ENCODE data around the gene AFTPH. TPM values are rescaled to one million over a fixed set of nuclear protein-coding genes. Genes with fewer than 3 reads are reported as not detected.
A peak's percentile ranks its signal among the peaks of the same experiment; 100 is the strongest.

Gene AFTPH
- total and polyA plus RNA-seq, 12 donors, result 7.9 to 22.3 (median 11.0) TPM

GRCh38 chr2:64637000-64637635, 113.0 kb downstream of the AFTPH start:
- no peak for TF ChIP-seq CTCF (IDR thresholded peaks at IDR 0.05)
- no peak overlapping the region for H3K4me3 ChIP-seq
- no peak for ATAC-seq
- no peak for DNase-seq
- intact Hi-C loops (cut with DNase I), result loop anchor here in 1 of 10 donors (10.0 kb wide), 1 partner anchor 112 kb away; the partner anchor contains the start of gene AFTPH
- H3K4me1 ChIP-seq, result peaks cover 0 to 68% (median 35%) of the 10 kb centered on the region in 9 donors
- no peaks in the 10 kb centered on the region for H3K27me3 ChIP-seq
- H3K27ac ChIP-seq, result peak overlapping the region in 1 of 10 donors; percentile 33
- no peaks in the 10 kb centered on the region for H3K9me3 ChIP-seq
- WGBS, 2 donors, result 67 to 69% methylated on average over 9 of the region's 9 CpGs
- H3K36me3 ChIP-seq, result peaks cover 0 to 45% (median 22%) of the 10 kb centered on the region in 9 donors

GRCh38 chr2:64637931-64638330, 113.8 kb downstream of the AFTPH start:
- TF ChIP-seq CTCF (IDR thresholded peaks at IDR 0.05), result no peak
- Histone ChIP-seq H3K27ac (peak overlapping the region in 1 of 10 donors; percentile 5), H3K27me3 (no peaks in the 10 kb centered on the region), H3K4me1 (peaks cover 0 to 76% (median 43%) of the 10 kb centered on the region in 9 donors), H3K9me3 (no peaks in the 10 kb centered on the region), H3K36me3 (peaks cover 0 to 37% (median 22%) of the 10 kb centered on the region in 9 donors), H3K4me3 (no peak overlapping the region)
- DNase-seq (no peak), ATAC-seq (peak in 1 of 8 donors; percentile 59)
- 89 to 92% methylated on average over 5 of the region's 5 CpGs for WGBS, 2 donors
- intact Hi-C loops (cut with DNase I), result loop anchor here in 1 of 10 donors (10.0 kb wide), 1 partner anchor 113 kb away; the partner anchor contains the start of gene AFTPH

GRCh38 chr2:64638502-64639120, 114.5 kb downstream of the AFTPH start:
- 85 to 86% methylated on average over 4 of the region's 4 CpGs for WGBS, 2 donors
- intact Hi-C loops (cut with DNase I), result loop anchor here in 1 of 10 donors (10.0 kb wide), 1 partner anchor 114 kb away; the partner anchor contains the start of gene AFTPH
- no peak overlapping the region for H3K27ac ChIP-seq
- no peak for DNase-seq
- H3K4me1 ChIP-seq, result peaks cover 0 to 77% (median 50%) of the 10 kb centered on the region in 9 donors
- ATAC-seq, result no peak
- H3K4me3 ChIP-seq, result no peak overlapping the region
- TF ChIP-seq CTCF (IDR thresholded peaks at IDR 0.05), result no peak
- no peaks in the 10 kb centered on the region for H3K9me3 ChIP-seq
- no peaks in the 10 kb centered on the region for H3K27me3 ChIP-seq
- peaks cover 0 to 30% (median 22%) of the 10 kb centered on the region in 9 donors for H3K36me3 ChIP-seq

GRCh38 chr2:64639691-64640090, 115.6 kb downstream of the AFTPH start:
- DNase-seq (no peak), ATAC-seq (no peak)
- peaks cover 0 to 21% (median 19%) of the 10 kb centered on the region in 9 donors for H3K36me3 ChIP-seq
- no peak for TF ChIP-seq CTCF (IDR thresholded peaks at IDR 0.05)
- H3K27ac ChIP-seq, result no peak overlapping the region
- H3K4me1 ChIP-seq, result peaks cover 0 to 83% (median 55%) of the 10 kb centered on the region in 9 donors
- intact Hi-C loops (cut with DNase I), result loop anchor here in 5 of 10 donors (5.0 to 10.0 kb wide), 3 partner anchors 32 to 195 kb away; partner anchors contain the start of gene AFTPH (in 3 of the 5)
- no peaks in the 10 kb centered on the region for H3K27me3 ChIP-seq
- H3K9me3 ChIP-seq, result no peaks in the 10 kb centered on the region
- WGBS, 2 donors, result 64 to 73% methylated on average over 2 of the region's 2 CpGs
- no peak overlapping the region for H3K4me3 ChIP-seq

All from heart right ventricle (tissue), 16 donors.